ENCODE measurements around the gene FBXW11.

Gene FBXW11

DNA sequence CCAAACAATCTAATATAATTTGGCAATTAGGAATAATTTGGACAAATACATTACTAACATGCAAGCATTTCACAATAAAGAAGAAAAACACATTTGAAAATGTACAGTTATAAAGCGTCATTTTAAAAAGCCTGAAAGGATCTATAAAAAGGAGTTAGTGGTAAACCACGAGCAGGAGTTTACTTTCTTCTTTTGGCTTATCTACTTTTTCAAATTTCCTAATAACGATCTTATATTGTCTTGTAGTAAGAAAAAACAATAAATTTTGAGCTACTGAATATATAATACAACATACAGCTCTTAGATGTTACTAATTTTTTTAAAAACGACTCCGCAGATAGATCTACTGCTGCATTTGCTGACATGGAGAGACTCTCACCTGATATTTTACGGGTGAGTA lies 141.0 kb downstream of the FBXW11 start:
- H3K36me3 ChIP-seq (ENCODE audit: control insufficient read depth in 1 of 2, insufficient read depth in 2 of 2, low read length in 2 of 2), result peaks cover 12 to 56% of the 10 kb centered on the region in 2 donors
- peaks cover 0 to 6% of the 10 kb centered on the region in 2 donors for H3K4me1 ChIP-seq (ENCODE audit: control insufficient read depth in 1 of 2, insufficient read depth in 2 of 2, low read length in 2 of 2)
- no peaks in the 10 kb centered on the region for H3K27me3 ChIP-seq (ENCODE audit: control insufficient read depth in 1 of 2, insufficient read depth in 2 of 2, low read length in 2 of 2)

GRCh38 chr5:171863935-171864334 lies 142.5 kb downstream of the FBXW11 start:
- Histone ChIP-seq H3K4me1 (ENCODE audit: control insufficient read depth in 1 of 2, insufficient read depth in 2 of 2, low read length in 2 of 2) (peaks cover 0 to 6% of the 10 kb centered on the region in 2 donors), H3K9ac (ENCODE audit: low read depth in 1 of 2, low read length in 2 of 2) (no peak overlapping the region), H3K27me3 (ENCODE audit: control insufficient read depth in 1 of 2, insufficient read depth in 2 of 2, low read length in 2 of 2) (no peaks in the 10 kb centered on the region), H3K9me3 (ENCODE audit: control insufficient read depth in 1 of 2, low read length in 2 of 2) (no peaks in the 10 kb centered on the region), H3K27ac (ENCODE audit: low read depth, low read length) (no peak overlapping the region), H3K36me3 (ENCODE audit: control insufficient read depth in 1 of 2, insufficient read depth in 2 of 2, low read length in 2 of 2) (peaks cover 9 to 47% of the 10 kb centered on the region in 2 donors), H3K4me3 (ENCODE audit: low read depth in 1 of 2, low read length in 2 of 2) (no peak overlapping the region)

More for the DNA sequence above, 141.0 kb downstream of the FBXW11 start:
- H3K9me3 ChIP-seq (ENCODE audit: control insufficient read depth in 1 of 2, low read length in 2 of 2), result no peaks in the 10 kb centered on the region
- H3K9ac ChIP-seq (ENCODE audit: low read depth in 1 of 2, low read length in 2 of 2), result no peak overlapping the region
- H3K4me3 ChIP-seq (ENCODE audit: low read depth in 1 of 2, low read length in 2 of 2), result no peak overlapping the region
- no peak overlapping the region for H3K27ac ChIP-seq (ENCODE audit: low read depth, low read length)

DNA sequence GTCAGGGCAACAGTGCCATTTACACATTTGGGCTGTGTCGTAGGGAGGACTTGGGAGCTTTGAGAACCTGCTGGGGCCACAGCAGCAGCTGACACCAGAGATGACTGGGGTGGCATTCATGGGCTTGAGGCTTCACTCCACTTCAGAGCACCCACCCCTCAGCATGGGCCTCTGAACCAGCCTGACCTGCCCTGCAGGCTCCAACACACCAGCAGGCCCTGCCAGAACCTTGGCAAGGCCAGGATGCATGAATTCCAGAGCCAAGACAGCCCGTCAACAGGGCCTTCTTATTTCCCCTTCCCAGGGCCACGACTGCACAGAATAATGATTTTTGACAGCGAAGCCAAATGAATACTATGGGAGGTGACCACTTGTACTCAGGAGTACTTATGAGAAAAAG lies 143.8 kb downstream of the FBXW11 start:
- Histone ChIP-seq H3K4me1 (ENCODE audit: control insufficient read depth in 1 of 2, insufficient read depth in 2 of 2, low read length in 2 of 2) (peaks cover 0 to 6% of the 10 kb centered on the region in 2 donors), H3K9ac (ENCODE audit: low read depth in 1 of 2, low read length in 2 of 2) (no peak overlapping the region), H3K27ac (ENCODE audit: low read depth, low read length) (no peak overlapping the region), H3K9me3 (ENCODE audit: control insufficient read depth in 1 of 2, low read length in 2 of 2) (no peaks in the 10 kb centered on the region), H3K4me3 (ENCODE audit: low read depth in 1 of 2, low read length in 2 of 2) (no peak overlapping the region), H3K27me3 (ENCODE audit: control insufficient read depth in 1 of 2, insufficient read depth in 2 of 2, low read length in 2 of 2) (no peaks in the 10 kb centered on the region), H3K36me3 (ENCODE audit: control insufficient read depth in 1 of 2, insufficient read depth in 2 of 2, low read length in 2 of 2) (peaks cover 0 to 34% of the 10 kb centered on the region in 2 donors)

DNA sequence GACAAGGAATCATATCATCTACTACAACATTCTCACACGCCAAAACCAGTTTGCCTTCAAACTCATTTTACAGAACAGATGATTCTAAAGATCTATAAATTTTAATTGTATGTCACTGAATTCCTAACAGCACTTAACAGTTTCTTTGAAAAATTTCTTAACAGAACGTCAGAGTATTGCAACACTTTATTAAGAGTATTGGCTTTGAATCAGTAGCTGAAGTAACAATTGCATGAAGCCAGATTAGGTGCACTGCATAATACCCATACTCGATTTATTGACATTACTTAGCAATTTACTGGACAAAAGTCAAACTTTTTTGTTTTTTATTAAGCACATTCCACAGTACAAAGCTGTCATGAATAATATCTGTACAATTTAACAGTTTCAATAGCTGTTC lies 145.1 kb downstream of the FBXW11 start:
- H3K4me3 ChIP-seq (ENCODE audit: low read depth in 1 of 2, low read length in 2 of 2), result no peak overlapping the region
- H3K27me3 ChIP-seq (ENCODE audit: control insufficient read depth in 1 of 2, insufficient read depth in 2 of 2, low read length in 2 of 2), result no peaks in the 10 kb centered on the region
- peaks cover 2 to 6% of the 10 kb centered on the region in 2 donors for H3K4me1 ChIP-seq (ENCODE audit: control insufficient read depth in 1 of 2, insufficient read depth in 2 of 2, low read length in 2 of 2)
- no peak overlapping the region for H3K27ac ChIP-seq (ENCODE audit: low read depth, low read length)
- peaks cover 0 to 26% of the 10 kb centered on the region in 2 donors for H3K36me3 ChIP-seq (ENCODE audit: control insufficient read depth in 1 of 2, insufficient read depth in 2 of 2, low read length in 2 of 2)
- no peak overlapping the region for H3K9ac ChIP-seq (ENCODE audit: low read depth in 1 of 2, low read length in 2 of 2)
- no peaks in the 10 kb centered on the region for H3K9me3 ChIP-seq (ENCODE audit: control insufficient read depth in 1 of 2, low read length in 2 of 2)

GRCh38 chr5:171858303-171858702 lies 148.1 kb downstream of the FBXW11 start:
- peaks cover 10 to 13% of the 10 kb centered on the region in 2 donors for H3K4me1 ChIP-seq (ENCODE audit: control insufficient read depth in 1 of 2, insufficient read depth in 2 of 2, low read length in 2 of 2)
- no peak overlapping the region for H3K27ac ChIP-seq (ENCODE audit: low read depth, low read length)
- no peaks in the 10 kb centered on the region for H3K9me3 ChIP-seq (ENCODE audit: control insufficient read depth in 1 of 2, low read length in 2 of 2)
- H3K27me3 ChIP-seq (ENCODE audit: control insufficient read depth in 1 of 2, insufficient read depth in 2 of 2, low read length in 2 of 2), result no peaks in the 10 kb centered on the region
- H3K36me3 ChIP-seq (ENCODE audit: control insufficient read depth in 1 of 2, insufficient read depth in 2 of 2, low read length in 2 of 2), result peaks cover 0 to 15% of the 10 kb centered on the region in 2 donors
- H3K9ac ChIP-seq (ENCODE audit: low read depth in 1 of 2, low read length in 2 of 2), result no peak overlapping the region
- H3K4me3 ChIP-seq (ENCODE audit: low read depth in 1 of 2, low read length in 2 of 2), result no peak overlapping the region

- H3K27ac ChIP-seq (ENCODE audit: low read depth, low read length), result no peak overlapping the region
- H3K9ac ChIP-seq (ENCODE audit: low read depth in 1 of 2, low read length in 2 of 2), result no peak overlapping the region
- no peak overlapping the region for H3K4me3 ChIP-seq (ENCODE audit: low read depth in 1 of 2, low read length in 2 of 2)
- peaks cover 10 to 13% of the 10 kb centered on the region in 2 donors for H3K4me1 ChIP-seq (ENCODE audit: control insufficient read depth in 1 of 2, insufficient read depth in 2 of 2, low read length in 2 of 2)
- no peaks in the 10 kb centered on the region for H3K9me3 ChIP-seq (ENCODE audit: control insufficient read depth in 1 of 2, low read length in 2 of 2)
- peaks cover 0 to 9% of the 10 kb centered on the region in 2 donors for H3K36me3 ChIP-seq (ENCODE audit: control insufficient read depth in 1 of 2, insufficient read depth in 2 of 2, low read length in 2 of 2)
- no peaks in the 10 kb centered on the region for H3K27me3 ChIP-seq (ENCODE audit: control insufficient read depth in 1 of 2, insufficient read depth in 2 of 2, low read length in 2 of 2)
Measured at GRCh38 chr5:171857489-171857876, 149.0 kb downstream of the FBXW11 start.

DNA sequence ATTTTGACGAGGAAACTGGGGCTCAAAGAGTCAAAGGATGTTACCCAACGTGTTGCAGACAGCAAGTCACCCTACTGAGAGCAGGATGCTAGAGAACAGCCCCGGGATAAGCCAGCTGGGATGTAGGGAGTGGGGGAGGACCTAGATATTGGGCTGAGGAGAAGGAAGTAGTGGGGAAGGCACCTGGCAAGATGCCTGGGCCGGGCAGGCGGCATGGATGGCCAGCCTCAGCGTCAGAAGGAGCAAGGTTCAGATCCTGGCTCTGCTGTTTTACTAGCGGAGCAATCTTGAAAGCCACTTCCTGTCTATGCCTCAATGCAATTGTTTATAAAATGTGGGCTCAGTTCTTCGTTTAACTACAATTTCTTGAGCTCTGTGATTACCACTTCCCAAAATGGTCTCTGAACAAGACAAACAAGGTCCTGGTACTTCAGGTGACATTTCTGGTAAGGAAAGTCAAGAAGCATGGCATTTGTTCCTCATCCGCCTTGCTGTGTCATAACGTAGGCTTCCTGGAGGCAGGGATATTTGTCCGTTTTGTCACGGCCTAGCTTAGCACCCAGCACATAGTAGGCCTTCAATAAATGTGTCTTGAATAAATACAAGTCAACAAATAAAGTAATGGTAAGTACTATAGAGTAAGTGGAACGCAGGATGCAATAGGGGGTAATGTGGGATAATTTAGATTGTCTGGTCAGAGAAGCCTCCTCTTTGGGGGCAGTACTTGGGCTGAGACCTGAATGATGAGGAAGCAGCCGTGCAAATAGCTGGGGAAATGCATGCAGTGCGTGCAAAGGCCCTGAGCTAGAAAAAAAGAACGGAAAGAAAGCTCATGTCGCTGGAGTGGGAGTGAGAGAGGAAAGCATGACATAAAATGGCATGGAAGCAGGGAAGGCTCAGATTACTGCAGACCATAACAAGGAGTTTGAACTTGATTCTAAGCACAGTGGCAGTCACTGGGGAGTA lies 150.4 kb downstream of the FBXW11 start:
- Histone ChIP-seq H3K27ac (ENCODE audit: low read depth, low read length) (no peak overlapping the region), H3K4me3 (ENCODE audit: low read depth in 1 of 2, low read length in 2 of 2) (no peak overlapping the region), H3K9ac (ENCODE audit: low read depth in 1 of 2, low read length in 2 of 2) (no peak overlapping the region), H3K36me3 (ENCODE audit: control insufficient read depth in 1 of 2, insufficient read depth in 2 of 2, low read length in 2 of 2) (peaks cover 0 to 7% of the 10 kb centered on the region in 2 donors), H3K4me1 (ENCODE audit: control insufficient read depth in 1 of 2, insufficient read depth in 2 of 2, low read length in 2 of 2) (peaks cover 6 to 10% of the 10 kb centered on the region in 2 donors), H3K9me3 (ENCODE audit: control insufficient read depth in 1 of 2, low read length in 2 of 2) (no peaks in the 10 kb centered on the region), H3K27me3 (ENCODE audit: control insufficient read depth in 1 of 2, insufficient read depth in 2 of 2, low read length in 2 of 2) (no peaks in the 10 kb centered on the region)

- no peak overlapping the region for H3K4me3 ChIP-seq (ENCODE audit: low read depth in 1 of 2, low read length in 2 of 2)
- peaks cover 6 to 10% of the 10 kb centered on the region in 2 donors for H3K4me1 ChIP-seq (ENCODE audit: control insufficient read depth in 1 of 2, insufficient read depth in 2 of 2, low read length in 2 of 2)
- H3K9ac ChIP-seq (ENCODE audit: low read depth in 1 of 2, low read length in 2 of 2), result no peak overlapping the region
- no peaks in the 10 kb centered on the region for H3K9me3 ChIP-seq (ENCODE audit: control insufficient read depth in 1 of 2, low read length in 2 of 2)
- H3K27me3 ChIP-seq (ENCODE audit: control insufficient read depth in 1 of 2, insufficient read depth in 2 of 2, low read length in 2 of 2), result no peaks in the 10 kb centered on the region
- peaks cover 0 to 5% of the 10 kb centered on the region in 2 donors for H3K36me3 ChIP-seq (ENCODE audit: control insufficient read depth in 1 of 2, insufficient read depth in 2 of 2, low read length in 2 of 2)
- no peak overlapping the region for H3K27ac ChIP-seq (ENCODE audit: low read depth, low read length)
Measured at GRCh38 chr5:171855265-171855664, 151.2 kb downstream of the FBXW11 start.

GRCh38 chr5:171852255-171852681 lies 154.2 kb downstream of the FBXW11 start:
- Histone ChIP-seq H3K36me3 (ENCODE audit: control insufficient read depth in 1 of 2, insufficient read depth in 2 of 2, low read length in 2 of 2) (no peaks in the 10 kb centered on the region), H3K4me3 (ENCODE audit: low read depth in 1 of 2, low read length in 2 of 2) (no peak overlapping the region), H3K27me3 (ENCODE audit: control insufficient read depth in 1 of 2, insufficient read depth in 2 of 2, low read length in 2 of 2) (no peaks in the 10 kb centered on the region), H3K9me3 (ENCODE audit: control insufficient read depth in 1 of 2, low read length in 2 of 2) (no peaks in the 10 kb centered on the region), H3K4me1 (ENCODE audit: control insufficient read depth in 1 of 2, insufficient read depth in 2 of 2, low read length in 2 of 2) (peaks cover 6 to 10% of the 10 kb centered on the region in 2 donors), H3K27ac (ENCODE audit: low read depth, low read length) (no peak overlapping the region), H3K9ac (ENCODE audit: low read depth in 1 of 2, low read length in 2 of 2) (no peak overlapping the region)

DNA sequence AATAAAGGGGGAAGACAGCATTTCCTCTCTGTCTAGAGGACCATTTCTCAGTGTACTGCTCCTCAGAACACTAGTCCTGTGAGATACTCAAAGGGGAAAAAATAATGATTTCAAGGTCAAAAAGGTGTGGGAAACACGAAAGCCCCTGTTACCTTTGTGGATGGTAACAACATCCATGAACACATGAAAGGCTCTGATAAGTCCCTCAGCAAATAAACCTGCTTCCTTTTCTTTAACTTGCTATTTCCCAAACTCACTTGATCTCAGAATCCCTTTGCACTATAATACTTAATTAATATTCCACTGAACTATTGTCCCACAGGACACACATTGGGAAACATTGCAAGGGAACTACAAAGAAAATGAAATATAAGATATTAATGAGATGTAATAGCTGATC lies 155.2 kb downstream of the FBXW11 start:
- Histone ChIP-seq H3K36me3 (ENCODE audit: control insufficient read depth in 1 of 2, insufficient read depth in 2 of 2, low read length in 2 of 2) (no peaks in the 10 kb centered on the region), H3K27me3 (ENCODE audit: control insufficient read depth in 1 of 2, insufficient read depth in 2 of 2, low read length in 2 of 2) (no peaks in the 10 kb centered on the region), H3K9me3 (ENCODE audit: control insufficient read depth in 1 of 2, low read length in 2 of 2) (no peaks in the 10 kb centered on the region), H3K27ac (ENCODE audit: low read depth, low read length) (no peak overlapping the region), H3K4me3 (ENCODE audit: low read depth in 1 of 2, low read length in 2 of 2) (no peak overlapping the region), H3K9ac (ENCODE audit: low read depth in 1 of 2, low read length in 2 of 2) (no peak overlapping the region), H3K4me1 (ENCODE audit: control insufficient read depth in 1 of 2, insufficient read depth in 2 of 2, low read length in 2 of 2) (peaks cover 6% of the 10 kb centered on the region in 2 donors)
